GM12865 (cell line): ENCODE measurements around the gene CAPN13.

Experiments used
- DNase-seq: peaks from one replicate; pipeline ENCODE4 v3.0.0; 2010; ENCODE audit warnings: low read depth
- H3K4me3 ChIP-seq: 2 replicates; pipeline ENCODE4 v1.5.1; 2011; ENCODE audit warnings: mild to moderate bottlenecking, low read depth, low read length, control low read depth
- TF ChIP-seq, protein P1 (sequence below): IDR thresholded peaks from 2 replicates; pipeline ENCODE4 v1.5.1; 2011; ENCODE audit warnings: low read length, control low read depth, low read depth, inconsistent platforms; ENCODE audit not compliant: insufficient read depth; ENCODE audit errors: missing control alignments

Gene CAPN13

DNA sequence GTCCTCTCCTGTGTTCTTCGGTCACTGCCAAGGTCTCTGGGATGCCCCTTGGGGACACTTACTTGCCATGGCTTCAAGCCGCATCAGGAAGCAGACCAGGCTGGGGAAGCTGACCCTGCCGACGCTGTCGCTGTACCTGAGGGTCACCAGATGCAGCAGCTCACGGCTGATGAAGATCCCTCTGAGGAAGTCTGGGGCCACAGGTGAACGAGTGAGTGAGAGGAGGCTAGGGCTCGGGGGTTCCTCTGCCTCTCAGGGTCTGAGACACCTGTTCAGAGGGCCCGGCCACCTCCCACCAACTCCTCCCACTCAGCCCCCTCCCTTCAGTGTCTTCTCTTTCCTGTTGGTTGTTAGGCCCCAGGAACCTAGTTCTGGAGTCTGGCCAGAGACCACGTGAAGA lies 74.9 kb downstream of the CAPN13 start:
- no peak overlapping the region for H3K4me3 ChIP-seq
- TF ChIP-seq, protein P1, sequence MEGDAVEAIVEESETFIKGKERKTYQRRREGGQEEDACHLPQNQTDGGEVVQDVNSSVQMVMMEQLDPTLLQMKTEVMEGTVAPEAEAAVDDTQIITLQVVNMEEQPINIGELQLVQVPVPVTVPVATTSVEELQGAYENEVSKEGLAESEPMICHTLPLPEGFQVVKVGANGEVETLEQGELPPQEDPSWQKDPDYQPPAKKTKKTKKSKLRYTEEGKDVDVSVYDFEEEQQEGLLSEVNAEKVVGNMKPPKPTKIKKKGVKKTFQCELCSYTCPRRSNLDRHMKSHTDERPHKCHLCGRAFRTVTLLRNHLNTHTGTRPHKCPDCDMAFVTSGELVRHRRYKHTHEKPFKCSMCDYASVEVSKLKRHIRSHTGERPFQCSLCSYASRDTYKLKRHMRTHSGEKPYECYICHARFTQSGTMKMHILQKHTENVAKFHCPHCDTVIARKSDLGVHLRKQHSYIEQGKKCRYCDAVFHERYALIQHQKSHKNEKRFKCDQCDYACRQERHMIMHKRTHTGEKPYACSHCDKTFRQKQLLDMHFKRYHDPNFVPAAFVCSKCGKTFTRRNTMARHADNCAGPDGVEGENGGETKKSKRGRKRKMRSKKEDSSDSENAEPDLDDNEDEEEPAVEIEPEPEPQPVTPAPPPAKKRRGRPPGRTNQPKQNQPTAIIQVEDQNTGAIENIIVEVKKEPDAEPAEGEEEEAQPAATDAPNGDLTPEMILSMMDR: no peak
- no peak for DNase-seq

- DNase-seq: no peak
- no peak overlapping the region for H3K4me3 ChIP-seq
- TF ChIP-seq, protein P1: no peak
These were observed 75.5 kb downstream of the CAPN13 start for GRCh38 chr2:30731706-30732105.

GRCh38 chr2:30730736-30731647 lies 76.3 kb downstream of the CAPN13 start:
- no peak for DNase-seq
- TF ChIP-seq, protein P1: no peak
- H3K4me3 ChIP-seq: no peak overlapping the region

DNA sequence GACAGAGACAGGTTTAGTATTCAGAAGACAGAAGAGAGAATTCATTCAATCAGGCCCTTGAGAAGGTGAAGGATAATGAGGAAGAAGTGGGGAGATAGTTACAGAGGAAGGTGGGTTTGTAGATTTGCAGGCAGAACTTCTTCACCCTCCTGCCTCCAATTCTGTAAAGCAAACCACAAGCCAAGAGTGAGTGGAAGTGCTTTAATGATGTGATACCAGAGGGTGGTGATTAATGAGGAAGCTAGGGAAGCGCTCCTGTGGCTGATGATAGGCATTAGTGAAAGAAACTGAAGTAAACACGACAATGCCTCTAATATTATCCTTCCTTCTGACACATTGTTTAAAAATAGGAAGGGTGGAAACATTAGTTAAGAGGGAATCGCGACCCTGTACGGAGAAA lies 78.2 kb downstream of the CAPN13 start:
- TF ChIP-seq, protein P1: no peak
- H3K4me3 ChIP-seq: no peak overlapping the region
- DNase-seq: no peak

DNA sequence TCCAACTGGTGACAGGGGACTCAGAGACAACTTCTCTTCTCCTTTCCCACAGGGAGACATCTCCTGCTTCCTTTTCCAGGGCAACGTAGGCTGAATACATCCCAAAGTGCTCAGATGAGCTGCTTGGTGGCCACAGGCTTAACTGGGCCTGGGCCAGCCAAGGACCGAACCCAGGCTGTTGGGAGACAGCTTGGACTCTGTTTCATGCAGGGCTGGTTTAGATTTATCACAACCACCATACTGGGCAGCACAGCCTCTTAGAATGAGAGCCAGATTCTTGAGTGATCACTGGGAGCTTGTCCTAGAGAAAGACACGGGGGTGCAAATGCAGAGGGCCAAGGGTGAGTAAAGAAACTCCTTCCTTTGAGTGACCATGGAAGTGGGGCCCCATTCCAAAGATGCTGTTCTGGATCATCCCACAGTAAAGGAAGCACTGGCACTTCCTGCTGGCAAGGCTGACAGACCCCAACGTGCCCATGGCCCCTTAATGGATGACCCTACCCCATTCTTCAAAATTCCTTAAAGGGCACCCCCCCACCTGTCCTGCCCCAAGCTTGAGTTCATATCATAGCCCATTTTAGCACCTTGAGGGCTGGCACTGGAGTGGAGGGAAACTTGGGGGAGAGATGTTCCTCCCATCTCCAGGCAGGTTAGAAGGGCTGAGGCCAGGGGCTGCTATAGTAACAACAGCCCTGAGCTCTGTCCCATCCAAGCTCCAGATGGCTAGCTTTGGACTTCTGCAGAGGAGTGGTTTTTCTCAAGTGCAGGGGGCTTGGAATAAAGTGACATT lies 84.1 kb downstream of the CAPN13 start:
- DNase-seq: no peak
- TF ChIP-seq, protein P1: no peak

GRCh38 chr2:30721668-30722647 lies 85.3 kb downstream of the CAPN13 start:
- DNase-seq: no peak
- TF ChIP-seq, protein P1: no peak

More for the DNA sequence above, 84.1 kb downstream of the CAPN13 start:
- no peak overlapping the region for H3K4me3 ChIP-seq

More at GRCh38 chr2:30721668-30722647, 85.3 kb downstream of the CAPN13 start:
- H3K4me3 ChIP-seq: no peak overlapping the region
